SHP77 treated with DMSO at 0.1 percent for 48 hours (cell line): ENCODE results near the gene SPRR2G.
"Not testable (repeated sequence)": the region's sequence is repeated elsewhere in the genome, so short reads cannot be mapped to it uniquely, and the experiment has no call there.

ENCODE experiments used
- DNase-seq: peaks from one replicate; lab custom pipeline; 2025; lab: John Stamatoyannopoulos, UW

SPRR2G gene

GRCh38 chr1:153113416-153113815, 37.3 kb downstream of the SPRR2G start, which contains the start of gene SPRR2F:
Gene SPRR2F (minus strand): TSS chr1:153113516. CDS start chr1:153112733, 783 bp downstream.
- no peak for DNase-seq

DNA sequence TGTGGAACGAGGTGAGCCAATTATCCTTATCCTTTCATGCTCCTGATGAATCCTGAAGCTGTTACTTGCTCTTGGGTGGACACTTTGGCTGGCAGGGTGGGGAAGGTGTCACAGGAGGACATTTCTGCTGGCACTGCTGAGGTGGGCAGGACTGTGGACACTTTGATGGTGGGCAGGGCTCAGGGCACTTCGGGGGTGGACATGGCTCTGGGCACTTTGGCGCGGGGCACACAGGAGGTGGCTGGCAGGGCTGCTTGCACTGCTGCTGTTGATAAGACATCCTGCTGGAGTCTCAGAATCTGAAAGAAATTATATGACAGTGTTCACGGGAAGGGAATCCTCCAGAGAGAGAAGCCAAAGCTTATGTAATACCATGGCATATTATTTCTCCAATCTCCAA, 38.2 kb downstream of the SPRR2G start:
- DNase-seq: not testable (repeated sequence)

GRCh38 chr1:153100245-153100644, 50.4 kb downstream of the SPRR2G start:
- no peak for DNase-seq
